Measurements from ENCODE around the gene WDR4.

DNA sequence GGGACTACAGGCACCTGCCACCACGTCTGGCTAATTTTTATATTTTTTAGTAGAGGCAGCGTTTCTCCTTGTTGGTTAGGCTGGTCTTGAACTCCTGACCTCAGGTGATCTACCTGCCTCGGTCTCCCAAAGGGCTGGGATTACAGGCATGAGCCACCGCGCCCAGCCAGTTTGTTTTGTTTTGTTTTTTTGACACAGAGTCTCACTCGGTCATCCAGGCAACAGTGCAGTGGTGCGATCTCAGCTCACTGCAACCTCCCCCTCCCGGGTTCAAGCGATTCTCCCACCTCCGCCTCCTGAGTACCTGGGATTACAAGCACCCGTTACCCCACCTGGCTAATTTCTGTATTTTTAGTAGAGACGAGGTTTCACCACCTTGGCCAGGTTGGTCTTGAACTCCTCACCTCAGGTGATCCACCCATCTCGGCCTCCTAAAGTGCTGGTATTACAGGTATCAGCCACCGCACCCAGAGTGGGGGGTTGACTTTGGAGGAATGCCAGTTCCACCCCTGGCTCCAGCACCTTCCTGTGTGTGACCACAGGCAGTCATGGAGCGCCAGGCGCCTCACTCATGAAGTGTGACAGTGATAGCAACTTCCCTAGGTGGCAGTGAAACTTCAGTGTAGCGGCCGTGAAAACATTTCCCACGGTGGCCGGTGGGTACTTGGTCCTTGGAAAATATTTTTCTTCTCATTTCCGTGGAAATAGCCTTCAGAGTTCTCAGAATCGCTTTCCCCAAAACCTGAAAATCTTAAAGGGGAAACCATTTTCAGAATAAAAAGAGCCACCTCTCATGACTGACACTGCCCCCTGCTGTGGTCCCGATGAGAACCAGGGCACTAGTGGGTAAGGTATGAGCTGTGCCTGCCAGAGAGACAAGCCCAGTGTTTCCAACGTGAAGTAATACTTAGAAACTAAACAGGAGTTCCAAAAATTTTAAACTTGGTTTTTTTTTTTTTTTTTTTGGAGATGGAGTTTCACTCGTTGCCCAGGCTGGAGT, 48.6 kb downstream of the WDR4 start:
- TF ChIP-seq, protein P1, sequence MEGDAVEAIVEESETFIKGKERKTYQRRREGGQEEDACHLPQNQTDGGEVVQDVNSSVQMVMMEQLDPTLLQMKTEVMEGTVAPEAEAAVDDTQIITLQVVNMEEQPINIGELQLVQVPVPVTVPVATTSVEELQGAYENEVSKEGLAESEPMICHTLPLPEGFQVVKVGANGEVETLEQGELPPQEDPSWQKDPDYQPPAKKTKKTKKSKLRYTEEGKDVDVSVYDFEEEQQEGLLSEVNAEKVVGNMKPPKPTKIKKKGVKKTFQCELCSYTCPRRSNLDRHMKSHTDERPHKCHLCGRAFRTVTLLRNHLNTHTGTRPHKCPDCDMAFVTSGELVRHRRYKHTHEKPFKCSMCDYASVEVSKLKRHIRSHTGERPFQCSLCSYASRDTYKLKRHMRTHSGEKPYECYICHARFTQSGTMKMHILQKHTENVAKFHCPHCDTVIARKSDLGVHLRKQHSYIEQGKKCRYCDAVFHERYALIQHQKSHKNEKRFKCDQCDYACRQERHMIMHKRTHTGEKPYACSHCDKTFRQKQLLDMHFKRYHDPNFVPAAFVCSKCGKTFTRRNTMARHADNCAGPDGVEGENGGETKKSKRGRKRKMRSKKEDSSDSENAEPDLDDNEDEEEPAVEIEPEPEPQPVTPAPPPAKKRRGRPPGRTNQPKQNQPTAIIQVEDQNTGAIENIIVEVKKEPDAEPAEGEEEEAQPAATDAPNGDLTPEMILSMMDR (conservative IDR thresholded peaks at IDR 0.05) = no peak
- TF ChIP-seq EZH2 (IDR thresholded peaks at IDR 0.05; ENCODE audit: low read depth) = no peak
